Neutrophil (primary cell): Measurements from ENCODE around the gene LRRC4C.

ENCODE experiments used
- H3K27ac ChIP-seq: fragments of 200-600 bp; sonication (generic); 2 replicates; pipeline ENCODE4 v1.5.1; 2016; ENCODE audit warnings: mild to moderate bottlenecking, moderate library complexity
- H3K27me3 ChIP-seq: fragments of 200-600 bp; sonication (generic); 2 replicates; pipeline ENCODE4 v1.6.0; 2016; ENCODE audit warnings: mild to moderate bottlenecking
- H3K36me3 ChIP-seq: fragments of 200-600 bp; sonication (generic); 2 replicates; pipeline ENCODE4 v1.5.1; 2017
- H3K4me1 ChIP-seq, 2 experiments: fragments of 200-600 bp in 1 of 2; sonication (generic) in 1 of 2; 1 replicate in 1 of 2; 2 replicates in 1 of 2; pipeline versions ENCODE4 v1.5.1 to v1.6.1; 2013 to 2016; ENCODE audit warnings: low read depth in 1 of 2, low read length in 1 of 2, mild to moderate bottlenecking in 1 of 2, moderate library complexity in 1 of 2; ENCODE audit not compliant: control insufficient read depth in 1 of 2, insufficient read depth in 1 of 2
- H3K4me3 ChIP-seq, 2 experiments: fragments of 200-600 bp in 1 of 2; sonication (generic) in 1 of 2; 1 replicate in 1 of 2; 2 replicates in 1 of 2; pipeline ENCODE4 v1.5.1; 2013 to 2016; ENCODE audit warnings: low read depth in 1 of 2, low read length in 1 of 2, mild to moderate bottlenecking in 1 of 2, moderate library complexity in 1 of 2
- H3K9me3 ChIP-seq: fragments of 200-600 bp; sonication (generic); 2 replicates; pipeline ENCODE4 v1.5.1; 2016
- CTCF ChIP-seq: fragments of 200-600 bp; sonication (generic); IDR thresholded peaks from 2 replicates; pipeline ENCODE4 v1.5.1; 2016; ENCODE audit warnings: antibody characterized with exemption

LRRC4C gene

GRCh38 chr11:41284354-41284753 lies 175.1 kb downstream of the LRRC4C start:
- no peak overlapping the region for H3K27ac ChIP-seq
- no peaks in the 10 kb centered on the region for H3K9me3 ChIP-seq
- no peak for TF ChIP-seq CTCF
- no peak overlapping the region for H3K4me3 ChIP-seq
- no peaks in the 10 kb centered on the region for H3K27me3 ChIP-seq
- no peaks in the 10 kb centered on the region for H3K4me1 ChIP-seq
- no peaks in the 10 kb centered on the region for H3K36me3 ChIP-seq

DNA sequence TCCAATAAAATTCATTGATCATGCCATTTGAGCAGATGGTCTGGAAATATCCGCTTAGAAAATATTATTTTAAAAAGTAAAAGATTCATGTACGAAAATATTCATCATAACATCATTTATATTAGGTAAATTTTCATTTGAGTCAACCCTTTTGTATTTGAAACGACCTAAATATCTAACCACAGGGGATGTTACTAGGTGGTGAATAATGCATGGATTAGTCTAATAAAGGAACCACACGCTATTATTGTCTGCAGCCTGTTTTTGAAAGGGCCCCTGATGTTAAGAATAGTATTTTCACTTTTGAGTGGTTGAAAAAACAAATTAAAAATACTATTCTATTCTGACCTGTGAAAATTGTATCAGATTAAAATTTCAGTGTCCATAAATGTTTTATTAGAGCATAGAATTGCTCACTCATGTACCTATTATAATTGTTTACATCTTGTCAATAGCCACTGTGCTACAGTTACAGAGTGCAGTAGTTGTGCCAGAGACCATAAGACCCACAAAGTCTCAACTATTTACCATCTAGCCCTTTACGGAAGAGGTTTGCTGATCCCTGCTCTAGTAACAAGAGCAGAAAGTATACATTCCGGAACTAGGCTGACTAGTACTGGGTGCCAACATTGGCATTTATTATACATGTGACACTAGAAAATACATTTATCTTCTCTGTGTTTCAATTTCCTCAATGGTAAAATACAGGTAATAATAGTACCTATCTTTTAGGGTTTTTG lies 176.1 kb downstream of the LRRC4C start:
- H3K27ac ChIP-seq: no peak overlapping the region
- TF ChIP-seq CTCF: no peak
- H3K36me3 ChIP-seq: no peaks in the 10 kb centered on the region
- H3K4me3 ChIP-seq: no peak overlapping the region
- H3K4me1 ChIP-seq: no peaks in the 10 kb centered on the region
- no peaks in the 10 kb centered on the region for H3K27me3 ChIP-seq
- no peaks in the 10 kb centered on the region for H3K9me3 ChIP-seq

GRCh38 chr11:41282395-41282794 lies 177.1 kb downstream of the LRRC4C start:
- TF ChIP-seq CTCF: no peak
- no peaks in the 10 kb centered on the region for H3K27me3 ChIP-seq
- no peak overlapping the region for H3K27ac ChIP-seq
- H3K4me1 ChIP-seq: no peaks in the 10 kb centered on the region
- no peak overlapping the region for H3K4me3 ChIP-seq
- no peaks in the 10 kb centered on the region for H3K36me3 ChIP-seq
- H3K9me3 ChIP-seq: no peaks in the 10 kb centered on the region

- no peaks in the 10 kb centered on the region for H3K27me3 ChIP-seq
- no peak for TF ChIP-seq CTCF
Observed at GRCh38 chr11:41281131-41281742, 178.2 kb downstream of the LRRC4C start.

GRCh38 chr11:41274831-41275230 lies 184.6 kb downstream of the LRRC4C start:
- Histone ChIP-seq H3K4me1 (no peaks in the 10 kb centered on the region), H3K36me3 (no peaks in the 10 kb centered on the region), H3K4me3 (no peak overlapping the region), H3K27ac (no peak overlapping the region), H3K9me3 (no peaks in the 10 kb centered on the region), H3K27me3 (no peaks in the 10 kb centered on the region)
- TF ChIP-seq CTCF: no peak

More at GRCh38 chr11:41281131-41281742, 178.2 kb downstream of the LRRC4C start:
- H3K4me1 ChIP-seq: no peaks in the 10 kb centered on the region
- H3K9me3 ChIP-seq: no peaks in the 10 kb centered on the region
- H3K4me3 ChIP-seq: no peak overlapping the region
- H3K27ac ChIP-seq: no peak overlapping the region
- H3K36me3 ChIP-seq: no peaks in the 10 kb centered on the region
